CD4-positive, alpha-beta T cell treated with Interleukin-1 beta for 1 hour (primary cell): Measurements from ENCODE around the gene TUBA1C.
"Not testable (repeated sequence)": the region's sequence is repeated elsewhere in the genome, so short reads cannot be mapped to it uniquely, and the experiment has no call there.

Experiments used
- DNase-seq, 2 donors: peaks; one replicate each; pipeline ENCODE4 v3.0.0-alpha.2; 2020 to 2022

TUBA1C gene

GRCh38 chr12:49283541-49284429 lies 18.9 kb downstream of the TUBA1C start:
- no peak for DNase-seq

- no peak for DNase-seq
Observed at GRCh38 chr12:49284672-49285071, 19.8 kb downstream of the TUBA1C start.

DNA sequence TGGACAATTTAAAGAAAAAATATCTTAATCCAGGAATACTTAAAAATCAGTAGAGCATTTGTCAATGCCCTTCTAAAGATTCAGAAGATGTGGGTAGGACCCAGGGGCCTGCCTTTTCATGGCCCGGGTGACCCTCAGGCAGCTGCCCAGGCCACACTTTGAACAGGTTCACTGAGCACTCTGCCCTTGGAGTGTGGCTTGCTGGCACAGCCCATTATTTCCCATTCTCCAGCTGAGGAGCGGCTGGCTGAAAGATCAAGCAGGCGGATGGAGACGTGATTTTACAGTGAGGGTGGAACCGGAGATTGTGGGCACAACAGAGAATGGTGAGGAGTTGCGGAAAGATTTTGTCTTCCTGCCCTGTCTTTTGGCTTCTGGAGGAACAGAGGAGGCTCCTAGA lies 23.0 kb downstream of the TUBA1C start:
- no peak for DNase-seq

DNA sequence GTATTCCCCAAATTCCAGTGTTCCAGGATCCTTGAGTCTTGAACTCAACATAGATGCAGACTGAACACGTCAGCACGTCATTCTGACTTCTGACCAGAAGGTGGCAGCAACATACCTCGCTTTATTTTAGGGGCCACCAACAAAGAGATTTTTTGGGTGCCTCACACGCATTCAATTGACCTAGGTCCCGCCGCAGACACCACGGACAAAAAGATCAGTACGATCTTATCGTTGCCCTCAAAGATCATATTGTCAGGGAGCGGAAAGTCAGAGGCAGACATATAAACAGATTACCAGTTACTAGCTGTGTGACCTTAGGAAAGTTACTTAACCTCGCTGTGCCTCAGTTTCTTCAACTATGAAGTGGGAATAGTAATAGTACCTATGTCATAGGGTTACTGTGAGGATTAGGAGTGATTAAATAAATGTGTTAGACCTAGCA lies 23.6 kb downstream of the TUBA1C start:
- DNase-seq = peak; percentile 70 to 79

- no peak for DNase-seq
Observed at GRCh38 chr12:49288922-49289555, 24.2 kb downstream of the TUBA1C start.

- no peak for DNase-seq
Observed at GRCh38 chr12:49292729-49293055, 27.8 kb downstream of the TUBA1C start.

DNA sequence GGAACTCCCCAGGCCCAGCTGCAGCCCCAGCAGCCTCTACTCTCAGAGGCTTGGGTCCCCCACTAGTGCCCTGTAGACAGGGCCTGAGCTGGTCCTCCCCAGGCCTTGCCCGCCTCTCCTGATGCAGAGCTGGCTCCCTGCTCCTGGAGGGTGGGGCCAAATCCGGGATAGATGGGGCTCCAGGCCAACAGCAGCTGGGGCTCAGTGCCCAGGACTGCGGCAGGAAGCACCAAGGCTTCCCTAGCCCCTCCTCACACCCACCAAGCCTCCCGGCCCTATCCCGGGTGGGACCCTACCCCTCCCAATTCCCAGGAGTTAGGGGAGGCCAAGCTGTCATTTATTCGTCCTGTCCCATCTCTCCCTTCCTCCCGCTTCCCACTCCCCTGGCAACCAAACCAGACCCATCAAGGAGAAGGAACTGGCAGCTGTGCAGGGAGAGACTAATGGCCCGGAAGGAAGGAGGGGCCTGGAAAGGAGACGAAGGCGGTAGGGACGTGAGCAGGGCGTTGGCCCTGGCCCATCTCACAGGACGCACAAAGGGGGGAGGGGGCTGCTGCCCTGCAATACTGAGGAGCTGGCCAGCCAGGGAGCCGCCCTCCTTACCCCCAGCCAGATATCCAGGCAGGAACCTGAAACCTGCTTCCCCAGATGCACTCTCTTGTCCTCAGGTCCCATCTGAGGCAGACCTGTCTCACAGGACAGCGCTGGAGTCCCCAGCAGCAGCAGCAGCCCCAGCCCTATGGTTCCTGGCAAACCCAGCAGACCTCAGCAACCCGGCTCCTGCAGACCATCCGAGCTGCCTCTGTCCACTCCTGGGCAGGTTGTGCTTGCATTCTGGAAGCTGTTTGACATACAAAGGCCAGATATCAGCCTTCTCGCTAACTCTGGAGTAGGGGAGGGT lies 28.4 kb downstream of the TUBA1C start:
- no peak for DNase-seq

DNA sequence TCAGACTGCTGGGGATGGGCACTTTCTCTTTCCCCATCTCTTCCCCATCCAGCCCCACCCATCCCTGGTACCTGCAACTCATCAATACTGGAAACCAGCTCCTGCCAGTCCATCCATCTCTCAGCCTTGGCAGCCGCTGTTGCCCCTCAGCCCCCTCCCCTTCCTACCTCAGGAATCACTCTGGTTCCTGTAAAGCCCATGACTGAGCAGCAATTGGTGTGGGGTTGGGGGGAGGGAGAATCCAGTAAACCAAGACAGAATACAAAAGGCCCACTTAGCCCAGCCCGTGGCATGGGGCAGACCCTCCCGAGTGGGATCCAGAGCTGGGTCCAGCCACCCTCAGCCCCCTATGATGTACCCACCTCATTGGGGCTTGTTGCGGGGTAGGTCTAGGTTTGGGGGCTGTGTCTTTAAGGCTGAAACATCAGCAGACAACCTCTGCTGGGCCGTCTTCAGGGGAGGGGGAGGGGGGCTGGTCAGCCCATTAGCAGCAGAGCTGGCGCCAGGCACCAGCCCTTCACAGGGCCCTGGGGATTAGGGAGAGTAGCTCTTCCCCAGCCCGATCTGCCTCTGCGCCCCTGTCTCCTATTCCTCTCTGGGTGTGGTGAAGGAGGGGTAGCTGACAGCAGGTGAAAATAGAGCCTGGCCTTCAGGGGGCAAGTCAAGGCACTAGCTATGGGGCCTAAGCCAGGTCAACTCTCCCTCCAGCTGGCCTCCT lies 29.4 kb downstream of the TUBA1C start:
- no peak for DNase-seq

- DNase-seq = no peak
Observed at GRCh38 chr12:49294804-49295081, 29.9 kb downstream of the TUBA1C start.

DNA sequence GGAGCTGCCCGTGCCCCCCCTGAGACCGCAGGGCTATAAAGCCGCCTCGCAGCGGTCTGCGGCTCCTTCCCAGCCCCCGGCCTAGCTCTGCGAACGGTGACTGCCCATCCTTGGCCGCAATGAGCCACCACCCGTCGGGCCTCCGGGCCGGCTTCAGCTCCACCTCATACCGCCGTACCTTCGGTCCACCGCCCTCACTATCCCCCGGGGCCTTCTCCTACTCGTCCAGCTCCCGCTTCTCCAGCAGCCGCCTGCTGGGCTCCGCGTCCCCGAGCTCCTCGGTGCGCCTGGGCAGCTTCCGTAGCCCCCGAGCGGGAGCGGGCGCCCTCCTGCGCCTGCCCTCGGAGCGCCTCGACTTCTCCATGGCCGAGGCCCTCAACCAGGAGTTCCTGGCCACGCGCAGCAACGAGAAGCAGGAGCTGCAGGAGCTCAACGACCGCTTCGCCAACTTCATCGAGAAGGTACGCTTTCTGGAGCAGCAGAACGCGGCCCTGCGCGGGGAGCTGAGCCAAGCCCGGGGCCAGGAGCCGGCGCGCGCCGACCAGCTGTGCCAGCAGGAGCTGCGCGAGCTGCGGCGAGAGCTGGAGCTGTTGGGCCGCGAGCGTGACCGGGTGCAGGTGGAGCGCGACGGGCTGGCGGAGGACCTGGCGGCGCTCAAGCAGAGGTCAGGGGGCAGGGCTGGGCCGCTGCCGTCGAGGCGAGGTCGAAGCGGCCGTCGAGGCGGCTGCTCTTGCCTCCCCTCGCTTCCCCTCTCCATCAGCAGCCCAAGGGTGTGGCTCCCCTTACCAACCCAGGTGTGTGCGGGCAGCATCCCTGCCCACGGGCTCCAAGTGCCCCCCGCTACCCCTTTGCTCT lies 30.4 kb downstream of the TUBA1C start, which contains the start of gene PRPH:
Gene PRPH, plus strand, starts transcription at position 66 of the 855 bp plus-strand sequence. Its CDS starts 54 bp downstream, at position 120.
- no peak for DNase-seq

- peak; percentile 63 to 70 for DNase-seq
Observed at GRCh38 chr12:49296034-49296835, 31.4 kb downstream of the TUBA1C start.

DNA sequence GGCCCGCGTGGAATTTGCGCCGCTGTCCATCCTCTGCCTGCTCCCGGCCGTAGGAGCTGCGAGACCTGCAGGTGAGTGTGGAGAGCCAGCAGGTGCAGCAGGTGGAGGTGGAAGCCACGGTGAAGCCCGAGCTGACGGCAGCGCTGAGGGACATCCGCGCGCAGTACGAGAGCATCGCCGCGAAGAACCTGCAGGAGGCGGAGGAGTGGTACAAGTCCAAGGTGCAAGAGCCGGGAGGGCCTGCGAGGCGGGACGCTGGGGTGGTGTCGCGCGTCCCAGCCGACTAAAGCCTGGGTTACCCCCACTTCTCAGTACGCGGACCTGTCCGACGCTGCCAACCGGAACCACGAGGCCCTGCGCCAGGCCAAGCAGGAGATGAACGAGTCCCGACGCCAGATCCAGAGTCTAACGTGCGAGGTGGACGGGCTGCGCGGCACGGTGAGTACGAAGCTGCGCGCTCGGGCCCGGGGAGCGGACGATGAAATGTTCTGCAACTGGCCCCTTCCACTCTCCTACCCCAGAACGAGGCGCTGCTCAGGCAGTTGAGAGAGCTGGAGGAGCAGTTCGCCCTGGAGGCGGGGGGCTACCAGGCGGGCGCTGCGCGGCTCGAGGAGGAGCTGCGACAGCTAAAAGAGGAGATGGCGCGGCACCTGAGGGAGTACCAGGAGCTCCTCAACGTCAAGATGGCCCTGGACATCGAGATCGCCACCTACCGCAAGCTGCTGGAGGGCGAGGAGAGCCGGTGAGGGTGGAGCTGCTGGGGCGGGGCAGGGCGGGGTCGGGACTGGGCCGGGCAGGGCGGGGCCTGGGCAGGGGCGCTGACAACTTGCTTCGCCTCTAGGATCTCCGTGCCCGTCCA lies 32.2 kb downstream of the TUBA1C start:
- peak; percentile 13 to 28 for DNase-seq

- no peak for DNase-seq
Observed at GRCh38 chr12:49297695-49298060, 32.8 kb downstream of the TUBA1C start.

DNA sequence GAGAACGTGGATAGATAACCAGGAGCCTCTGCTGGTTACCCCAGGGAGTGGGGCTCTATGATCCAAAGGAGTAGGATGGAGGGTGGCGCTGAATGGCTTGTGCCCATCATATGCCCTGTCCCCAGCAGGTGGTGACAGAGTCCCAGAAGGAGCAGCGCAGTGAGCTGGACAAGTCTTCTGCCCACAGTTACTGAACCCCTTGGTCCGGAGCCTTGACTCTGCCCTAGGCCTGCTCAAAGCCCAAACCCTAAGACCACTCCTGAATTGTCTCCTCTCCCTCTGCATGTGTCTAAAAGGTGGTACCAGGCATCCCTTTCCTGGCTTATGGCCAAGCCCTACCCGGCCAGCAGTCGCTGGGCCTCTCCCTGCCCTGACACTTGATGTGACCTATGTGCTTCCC lies 33.3 kb downstream of the TUBA1C start:
- DNase-seq = no peak

DNA sequence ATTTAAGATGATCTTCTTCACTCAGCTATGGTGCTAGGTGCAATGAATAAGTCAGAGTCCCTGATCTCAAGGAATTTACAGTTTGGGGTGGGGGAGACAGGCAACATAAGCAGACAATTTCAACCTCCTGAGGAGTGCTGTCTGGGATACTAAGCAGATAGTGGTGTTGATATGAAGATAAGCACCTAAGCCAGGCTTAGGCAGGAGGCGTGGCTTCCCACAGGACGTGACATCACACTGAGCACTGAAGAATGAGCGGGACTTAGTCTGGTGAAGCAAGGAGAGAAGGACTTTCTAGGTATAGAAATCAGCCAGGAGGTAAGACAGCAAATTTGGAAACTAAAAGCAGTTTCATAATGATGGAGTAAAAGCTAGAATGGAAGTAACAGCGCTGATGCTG lies 36.9 kb downstream of the TUBA1C start:
- no peak for DNase-seq

- DNase-seq = no peak
Observed at GRCh38 chr12:49304161-49304560, 39.3 kb downstream of the TUBA1C start.

GRCh38 chr12:49305762-49306510 lies 41.1 kb downstream of the TUBA1C start:
- no peak for DNase-seq

GRCh38 chr12:49309386-49309785 lies 44.5 kb downstream of the TUBA1C start:
- no peak for DNase-seq

DNA sequence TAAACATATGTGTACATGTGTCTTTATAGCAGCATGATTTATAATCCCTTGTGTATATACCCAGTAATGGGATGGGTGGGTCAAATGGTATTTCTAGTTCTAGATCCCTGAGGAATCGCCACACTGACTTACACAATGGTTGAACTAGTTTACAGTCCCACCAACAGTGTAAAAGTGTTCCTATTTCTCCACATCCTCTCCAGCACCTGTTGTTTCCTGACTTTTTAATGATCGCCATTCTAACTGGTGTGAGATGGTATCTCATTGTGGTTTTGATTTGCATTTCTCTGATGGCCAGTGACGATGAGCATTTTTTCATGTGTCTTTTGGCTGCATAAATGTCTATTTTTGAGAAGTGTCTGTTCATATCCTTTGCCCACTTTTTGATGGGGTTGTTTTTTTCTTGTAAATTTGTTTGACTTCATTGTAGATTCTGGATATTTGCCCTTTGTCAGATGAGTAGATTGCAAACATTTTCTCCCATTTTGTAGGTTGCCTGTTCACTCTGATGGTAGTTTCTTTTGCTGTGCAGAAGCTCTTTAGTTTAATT lies 45.6 kb downstream of the TUBA1C start:
- DNase-seq = not testable (repeated sequence)
